Measurements from ENCODE around the gene PDZD2. TPM values are rescaled to one million over a fixed set of nuclear protein-coding genes. Genes with fewer than 3 reads are reported as not detected.

Gene PDZD2
- total RNA-seq, 1 donor from 2014 or later: 4.3 TPM

GRCh38 chr5:31776976-31777651, 138.2 kb downstream of the PDZD2 start:
- TF ChIP-seq, protein P1, sequence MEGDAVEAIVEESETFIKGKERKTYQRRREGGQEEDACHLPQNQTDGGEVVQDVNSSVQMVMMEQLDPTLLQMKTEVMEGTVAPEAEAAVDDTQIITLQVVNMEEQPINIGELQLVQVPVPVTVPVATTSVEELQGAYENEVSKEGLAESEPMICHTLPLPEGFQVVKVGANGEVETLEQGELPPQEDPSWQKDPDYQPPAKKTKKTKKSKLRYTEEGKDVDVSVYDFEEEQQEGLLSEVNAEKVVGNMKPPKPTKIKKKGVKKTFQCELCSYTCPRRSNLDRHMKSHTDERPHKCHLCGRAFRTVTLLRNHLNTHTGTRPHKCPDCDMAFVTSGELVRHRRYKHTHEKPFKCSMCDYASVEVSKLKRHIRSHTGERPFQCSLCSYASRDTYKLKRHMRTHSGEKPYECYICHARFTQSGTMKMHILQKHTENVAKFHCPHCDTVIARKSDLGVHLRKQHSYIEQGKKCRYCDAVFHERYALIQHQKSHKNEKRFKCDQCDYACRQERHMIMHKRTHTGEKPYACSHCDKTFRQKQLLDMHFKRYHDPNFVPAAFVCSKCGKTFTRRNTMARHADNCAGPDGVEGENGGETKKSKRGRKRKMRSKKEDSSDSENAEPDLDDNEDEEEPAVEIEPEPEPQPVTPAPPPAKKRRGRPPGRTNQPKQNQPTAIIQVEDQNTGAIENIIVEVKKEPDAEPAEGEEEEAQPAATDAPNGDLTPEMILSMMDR (conservative IDR thresholded peaks at IDR 0.05): no peak
- H3K9me3 Mint-ChIP-seq: peaks cover 5% of the 10 kb centered on the region
- no peak for DNase-seq (ENCODE audit: extremely low spot score, unreplicated experiment)
- H3K4me3 Mint-ChIP-seq: no peak overlapping the region
- no peaks in the 10 kb centered on the region for H3K36me3 Mint-ChIP-seq
- no peaks in the 10 kb centered on the region for H3K4me1 Mint-ChIP-seq (ENCODE audit: unreplicated experiment)
- H3K27ac Mint-ChIP-seq: no peak overlapping the region
- H3K27me3 Mint-ChIP-seq: peaks cover 2% of the 10 kb centered on the region

GRCh38 chr5:31781772-31782171, 142.8 kb downstream of the PDZD2 start:
- Mint-ChIP-seq H3K9me3 (no peaks in the 10 kb centered on the region), H3K27me3 (peaks cover 2% of the 10 kb centered on the region)

DNA sequence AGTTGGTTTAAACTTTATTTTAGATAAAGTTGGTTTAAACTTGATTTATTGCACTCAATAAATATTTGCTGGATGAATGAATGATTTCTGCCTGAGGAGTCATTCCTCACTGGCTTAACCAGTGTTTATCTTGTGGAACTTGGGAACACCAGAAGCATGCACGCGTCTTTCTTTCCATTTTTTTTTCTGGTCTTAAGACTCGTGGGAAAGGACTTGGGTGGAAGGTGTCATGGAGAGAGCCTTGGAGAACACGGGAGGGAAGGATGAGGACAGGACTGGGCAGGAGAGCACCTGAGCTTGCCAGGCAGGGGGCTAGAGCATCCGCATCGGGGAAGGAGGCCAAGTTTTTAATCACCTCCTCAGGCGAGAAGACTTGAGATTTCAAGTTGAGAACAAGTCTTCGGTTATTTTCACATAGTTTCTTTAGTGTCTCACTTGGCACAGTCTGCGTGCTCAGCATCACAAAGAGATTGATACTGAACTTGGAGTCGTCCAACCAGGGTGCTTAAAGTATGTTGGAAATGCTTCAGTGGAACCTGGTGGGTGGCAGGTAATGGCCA, 144.2 kb downstream of the PDZD2 start:
- no peaks in the 10 kb centered on the region for H3K36me3 Mint-ChIP-seq
- no peak overlapping the region for H3K4me3 Mint-ChIP-seq
- no peak overlapping the region for H3K27ac Mint-ChIP-seq
- TF ChIP-seq, protein P1 (conservative IDR thresholded peaks at IDR 0.05): no peak
- DNase-seq (ENCODE audit: extremely low spot score, unreplicated experiment): no peak
- H3K9me3 Mint-ChIP-seq: no peaks in the 10 kb centered on the region
- no peaks in the 10 kb centered on the region for H3K4me1 Mint-ChIP-seq (ENCODE audit: unreplicated experiment)
- H3K27me3 Mint-ChIP-seq: peaks cover 2% of the 10 kb centered on the region

More at GRCh38 chr5:31781772-31782171, 142.8 kb downstream of the PDZD2 start:
- TF ChIP-seq, protein P1 (conservative IDR thresholded peaks at IDR 0.05): no peak
- Mint-ChIP-seq H3K27ac (no peak overlapping the region), H3K36me3 (no peaks in the 10 kb centered on the region), H3K4me3 (no peak overlapping the region), H3K4me1 (ENCODE audit: unreplicated experiment) (no peaks in the 10 kb centered on the region)
- no peak for DNase-seq (ENCODE audit: extremely low spot score, unreplicated experiment)

DNA sequence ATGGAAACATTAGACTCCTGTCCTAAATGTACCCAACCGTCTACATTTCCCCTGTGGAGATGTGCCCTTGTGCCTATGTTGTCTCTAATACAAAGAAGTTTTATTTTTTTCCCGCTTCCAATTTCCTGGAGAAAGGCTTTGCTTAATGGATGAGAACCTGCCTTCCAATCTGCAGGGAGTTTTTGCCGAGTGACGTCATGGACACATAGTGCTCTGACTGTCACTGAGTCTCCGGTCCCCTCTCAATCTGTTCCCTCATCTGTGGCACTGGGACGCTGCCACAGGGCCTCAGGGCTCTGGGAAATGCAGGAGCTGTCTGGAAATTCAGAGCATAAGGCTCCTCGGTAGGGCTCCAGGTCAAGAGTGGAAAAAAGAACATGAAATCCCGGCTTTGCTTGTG, 144.8 kb downstream of the PDZD2 start:
- Mint-ChIP-seq H3K27me3 (peaks cover 2% of the 10 kb centered on the region), H3K4me3 (no peak overlapping the region), H3K36me3 (no peaks in the 10 kb centered on the region), H3K27ac (no peak overlapping the region), H3K9me3 (no peaks in the 10 kb centered on the region), H3K4me1 (ENCODE audit: unreplicated experiment) (no peaks in the 10 kb centered on the region)
- no peak for DNase-seq (ENCODE audit: extremely low spot score, unreplicated experiment)
- TF ChIP-seq, protein P1 (conservative IDR thresholded peaks at IDR 0.05): no peak

- Mint-ChIP-seq H3K36me3 (no peaks in the 10 kb centered on the region), H3K27me3 (no peaks in the 10 kb centered on the region), H3K9me3 (no peaks in the 10 kb centered on the region), H3K27ac (no peak overlapping the region), H3K4me1 (ENCODE audit: unreplicated experiment) (no peaks in the 10 kb centered on the region), H3K4me3 (no peak overlapping the region)
- TF ChIP-seq, protein P1 (conservative IDR thresholded peaks at IDR 0.05): no peak
- no peak for DNase-seq (ENCODE audit: extremely low spot score, unreplicated experiment)
These were observed 147.2 kb downstream of the PDZD2 start for GRCh38 chr5:31786090-31786631.
